Glomerular visceral epithelial cell (primary cell): ENCODE results near the gene THBS2.

Source experiments
- DNase-seq: peaks from one replicate; pipeline ENCODE4 v3.0.0-alpha.2; 2016; ENCODE audit errors: extremely low spot score

THBS2 gene

GRCh38 chr6:169230946-169231789, 22.5 kb downstream of the THBS2 start:
- DNase-seq = no peak

- no peak for DNase-seq
Measured at GRCh38 chr6:169230322-169230665, 23.4 kb downstream of the THBS2 start.

- DNase-seq = no peak
Measured at GRCh38 chr6:169229615-169230321, 23.9 kb downstream of the THBS2 start.

- DNase-seq = no peak
Measured at GRCh38 chr6:169227116-169227515, 26.5 kb downstream of the THBS2 start.

- no peak for DNase-seq
Measured at GRCh38 chr6:169225887-169226286, 27.8 kb downstream of the THBS2 start.

- DNase-seq = no peak
Measured at GRCh38 chr6:169225131-169225576, 28.5 kb downstream of the THBS2 start.

- no peak for DNase-seq
Measured at GRCh38 chr6:169224716-169225115, 28.9 kb downstream of the THBS2 start.

GRCh38 chr6:169224185-169224695, 29.4 kb downstream of the THBS2 start:
- DNase-seq = no peak

GRCh38 chr6:169223006-169223405, 30.6 kb downstream of the THBS2 start:
- no peak for DNase-seq

- no peak for DNase-seq
Measured at GRCh38 chr6:169222126-169222525, 31.5 kb downstream of the THBS2 start.

GRCh38 chr6:169221264-169221663, 32.4 kb downstream of the THBS2 start:
- DNase-seq = no peak

GRCh38 chr6:169220068-169220964, 33.3 kb downstream of the THBS2 start:
- DNase-seq = no peak

GRCh38 chr6:169217972-169218371, 35.7 kb downstream of the THBS2 start:
- no peak for DNase-seq

GRCh38 chr6:169216830-169217229, 36.8 kb downstream of the THBS2 start:
- no peak for DNase-seq

- no peak for DNase-seq
Measured at GRCh38 chr6:169215201-169215681, 38.4 kb downstream of the THBS2 start.

GRCh38 chr6:169214789-169215188, 38.9 kb downstream of the THBS2 start:
- DNase-seq = peak; percentile 54

- no peak for DNase-seq
Measured at GRCh38 chr6:169213814-169214520, 39.7 kb downstream of the THBS2 start.

GRCh38 chr6:169212897-169213813, 40.5 kb downstream of the THBS2 start:
- peak; percentile 77 for DNase-seq

GRCh38 chr6:169212436-169212835, 41.2 kb downstream of the THBS2 start:
- DNase-seq = no peak

- DNase-seq = no peak
Measured at GRCh38 chr6:169211881-169212280, 41.8 kb downstream of the THBS2 start.
